Endothelial cell of umbilical vein (primary cell): Measurements from ENCODE around the gene HSDL2. TPM values are rescaled to one million over a fixed set of nuclear protein-coding genes. Genes with fewer than 3 reads are reported as not detected.

Source experiments
- BruUV-seq: library from RNA; stranded (reverse); fragments of 400-500 nt; replicated peaks from 2 replicates; lab custom pipeline; 2021; lab: Mats Ljungman, UMichigan
- CTCF ChIA-PET: fragments of 300-600, 350-600 bp; sonication (Branson Sonifier 250); formaldehyde crosslinking; loops from one replicate; lab custom pipeline; 2021; ENCODE audit warnings: antibody characterized with exemption, inconsistent platforms; lab: Charles Lee
- POLR2A ChIA-PET: fragments of 300-600, 350-600 bp; sonication (Branson Sonifier 250); formaldehyde crosslinking; loops from one replicate; lab custom pipeline; 2021; ENCODE audit warnings: antibody characterized with exemption, inconsistent platforms; lab: Charles Lee
- DNase-seq: peaks from one replicate; pipeline ENCODE4 v3.0.0-alpha.2; 2011; ENCODE audit warnings: low read depth, low spot score
- FAIRE-seq: peaks from 2 replicates; lab custom pipeline; 2011; peaks lifted over from hg19 to GRCh38; lab: Jason Lieb, UNC
- H2AFZ ChIP-seq: 2 replicates; pipeline ENCODE4 v1.6.0; 2012; ENCODE audit warnings: low read depth, low read length, control low read depth, inconsistent platforms
- H3K27ac ChIP-seq: 2 replicates; pipeline ENCODE4 v1.5.1; 2011; ENCODE audit warnings: low read depth, mild to moderate bottlenecking, control low read depth, low read length, moderate library complexity; ENCODE audit not compliant: insufficient read depth
- H3K27me3 ChIP-seq, 2 experiments: 2 replicates each; pipeline versions ENCODE4 v1.6.0 to v1.6.1; 2011; ENCODE audit warnings: low read length in 2 of 2, mixed read lengths in 1 of 2; ENCODE audit not compliant: control insufficient read depth in 2 of 2, insufficient read depth in 2 of 2
- H3K36me3 ChIP-seq, 2 experiments: 2 replicates in 1 of 2; 3 replicates in 1 of 2; pipeline ENCODE4 v1.5.1; 2011; ENCODE audit warnings: low read length in 2 of 2, mild to moderate bottlenecking in 1 of 2, moderate library complexity in 1 of 2; ENCODE audit not compliant: control insufficient read depth in 2 of 2, insufficient read depth in 2 of 2; ENCODE audit errors: extremely low read depth in 1 of 2
- H3K4me1 ChIP-seq: 3 replicates; pipeline ENCODE4 v1.5.1; 2011; ENCODE audit warnings: mild to moderate bottlenecking, low read length; ENCODE audit not compliant: control insufficient read depth, insufficient read depth; ENCODE audit errors: extremely low read depth
- H3K4me2 ChIP-seq: 2 replicates; pipeline ENCODE4 v1.6.1; 2011; ENCODE audit warnings: low read length, control low read depth, mixed read lengths; ENCODE audit not compliant: insufficient read depth
- H3K4me3 ChIP-seq, 3 experiments: fragments of 200-600 bp in 1 of 3; sonication (generic), shearing (Covaris generic) in 1 of 3; replicated peaks in 1 of 3; 2 replicates each; pipeline ENCODE4 v1.5.1; 2011 to 2016; ENCODE audit warnings: control low read depth in 3 of 3, low read length in 3 of 3, mild to moderate bottlenecking in 2 of 3, inconsistent platforms in 1 of 3, low read depth in 1 of 3, moderate library complexity in 1 of 3; ENCODE audit not compliant: insufficient read depth in 1 of 3
- H3K79me2 ChIP-seq: 2 replicates; pipeline ENCODE4 v1.6.0; 2012; ENCODE audit warnings: low read length, inconsistent platforms; ENCODE audit not compliant: control insufficient read depth, insufficient read depth
- H3K9ac ChIP-seq: replicated peaks from 2 replicates; pipeline ENCODE3; 2011; ENCODE audit warnings: low read length, control low read depth; ENCODE audit not compliant: insufficient read depth; ENCODE audit errors: extremely low read depth
- H3K9me1 ChIP-seq: replicated peaks from 3 replicates; pipeline ENCODE4 v1.6.0; 2011; ENCODE audit warnings: mild to moderate bottlenecking, low read length; ENCODE audit not compliant: control insufficient read depth, insufficient read depth; ENCODE audit errors: extremely low read depth
- H3K9me3 ChIP-seq: replicated peaks from 2 replicates; pipeline ENCODE4 v1.5.1; 2012; ENCODE audit warnings: low read length, inconsistent platforms; ENCODE audit not compliant: control insufficient read depth, insufficient read depth
- H4K20me1 ChIP-seq: replicated peaks from 2 replicates; pipeline ENCODE3; 2011; ENCODE audit warnings: mild to moderate bottlenecking, low read length; ENCODE audit not compliant: control insufficient read depth, insufficient read depth; ENCODE audit errors: extremely low read depth
- CTCF ChIP-seq, 2 donors: IDR thresholded peaks; 1 replicate in 1 of 2; 2 replicates in 1 of 2; pipeline ENCODE4 v1.5.1; 2011; ENCODE audit warnings: low read length in 2 of 2, mild to moderate bottlenecking in 2 of 2, moderate library complexity in 2 of 2, control low read depth in 1 of 2, inconsistent platforms in 1 of 2, low read depth in 1 of 2; ENCODE audit not compliant: insufficient read depth in 1 of 2; ENCODE audit errors: extremely low read depth in 1 of 2
- EZH2 ChIP-seq: IDR thresholded peaks from 2 replicates; pipeline ENCODE4 v1.6.1; 2012; ENCODE audit warnings: borderline replicate concordance, low read depth, mild to moderate bottlenecking, moderate library complexity, low read length, inconsistent platforms; ENCODE audit not compliant: severe bottlenecking
- FOS ChIP-seq: IDR thresholded peaks from 2 replicates; pipeline ENCODE4 v1.6.1; 2011; ENCODE audit warnings: mild to moderate bottlenecking, low read length, moderate library complexity, borderline replicate concordance; ENCODE audit not compliant: insufficient read depth
- GATA2 ChIP-seq: IDR thresholded peaks from 2 replicates; pipeline ENCODE4 v1.7.0; 2011; ENCODE audit warnings: low read depth, mild to moderate bottlenecking, moderate library complexity, mixed read lengths, low read length; ENCODE audit not compliant: insufficient read length, insufficient read depth
- JUN ChIP-seq: IDR thresholded peaks from 2 replicates; pipeline ENCODE4 v1.6.1; 2011; ENCODE audit warnings: borderline replicate concordance, low read depth; ENCODE audit not compliant: insufficient read length, insufficient read depth
- MAX ChIP-seq: IDR thresholded peaks from 2 replicates; pipeline ENCODE4 v1.6.1; 2011; ENCODE audit not compliant: insufficient read depth, insufficient read length
- MYC ChIP-seq: IDR thresholded peaks from one replicate; pipeline ENCODE4 v1.6.1; 2011; ENCODE audit warnings: mild to moderate bottlenecking, low read depth, low read length
- POLR2A ChIP-seq: IDR thresholded peaks from 2 replicates; pipeline ENCODE4 v1.6.1; 2012; ENCODE audit warnings: low read depth, mild to moderate bottlenecking, control low read depth, low read length
- POLR2AphosphoS5 ChIP-seq: IDR thresholded peaks from 2 replicates; pipeline ENCODE4 v1.6.1; 2012; ENCODE audit warnings: low read depth, mild to moderate bottlenecking, control low read depth, low read length, moderate library complexity; ENCODE audit not compliant: insufficient read depth
- dilution Hi-C: fragments of 300-500 bp; cut with MboI; formaldehyde crosslinking; loops from one replicate; pipeline ENCODE4 v1.15.0; 2019; ENCODE audit warnings: low sequenced_read_pairs; ENCODE audit not compliant: extremely low pct_ligation_motif_present
- intact Hi-C: fragments of 100-400 bp; cut with micrococcal nuclease; formaldehyde crosslinking; loops from one replicate; pipeline ENCODE4 v1.10.0; 2022
- polyA plus RNA-seq, 4 experiments: library from polyadenylated mRNA; depleted of rRNA in 3 of 4; stranded (reverse) in 3 of 4; unstranded in 1 of 4; fragments of >200 nt; gene quantifications; 2 replicates each; pipeline versions ENCODE4 v1.2.1 to v1.2.3, GENCODE V29; 2011 to 2012; ENCODE audit warnings: missing spikeins in 1 of 4
- total RNA-seq: library from RNA; stranded (reverse); gene quantifications from 2 replicates; pipeline ENCODE4 v1.2.3, GENCODE V29; 2021

Gene HSDL2
- total and polyA plus RNA-seq, 2 donors (not counting 3 experiments of a cell fraction or from before 2014, with no cell fraction given) = 5.6 to 22.1 TPM

DNA sequence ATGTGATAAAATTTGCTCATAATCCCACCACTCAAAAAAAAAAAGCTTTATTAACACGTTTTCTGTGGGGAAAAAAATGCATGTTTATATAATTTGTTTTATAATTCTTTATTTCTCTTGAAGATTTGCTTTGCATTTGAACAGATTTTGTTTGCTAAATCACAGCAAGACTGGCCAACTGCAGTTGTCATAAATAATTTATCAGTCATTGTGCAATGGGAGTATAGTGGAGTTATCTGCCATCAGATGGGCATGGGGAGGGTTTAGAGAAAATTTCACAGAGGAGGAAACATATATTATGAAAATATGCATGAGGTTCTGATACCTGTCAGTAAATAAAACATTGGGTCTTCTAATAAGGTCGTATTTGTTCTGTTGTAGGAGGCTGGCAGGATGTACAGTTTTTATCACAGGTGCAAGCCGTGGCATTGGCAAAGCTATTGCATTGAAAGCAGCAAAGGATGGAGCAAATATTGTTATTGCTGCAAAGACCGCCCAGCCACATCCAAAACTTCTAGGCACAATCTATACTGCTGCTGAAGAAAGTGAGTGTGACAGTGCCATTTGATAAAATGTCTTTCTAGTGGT, 23.8 kb downstream of the HSDL2 start:
- TF ChIP-seq POLR2A (no peak), JUN (no peak), EZH2 (no peak), MAX (no peak)
- Histone ChIP-seq H3K79me2 (no peaks in the 10 kb centered on the region), H3K9me1 (no peaks in the 10 kb centered on the region), H3K36me3 (peaks cover 0 to 4% of the 10 kb centered on the region in 2 experiments), H3K27me3 (no peaks in the 10 kb centered on the region), H3K9me3 (no peaks in the 10 kb centered on the region), H4K20me1 (no peaks in the 10 kb centered on the region), H3K9ac (no peak overlapping the region), H3K27ac (no peak overlapping the region), H3K4me2 (no peak overlapping the region), H2AFZ (no peak overlapping the region), H3K4me3 (no peak overlapping the region), H3K4me1 (no peaks in the 10 kb centered on the region)
- dilution Hi-C loops = no loop called here
- no peak for FAIRE-seq
- CTCF ChIA-PET = no interaction called here
- BruUV-seq = no TSS peak
- intact Hi-C loops = no loop called here
- no peak for DNase-seq
- POLR2A ChIA-PET = no interaction called here

- Histone ChIP-seq H3K9me3 (no peaks in the 10 kb centered on the region), H2AFZ (no peak overlapping the region), H3K4me1 (no peaks in the 10 kb centered on the region), H3K27ac (no peak overlapping the region), H3K79me2 (no peaks in the 10 kb centered on the region), H3K36me3 (peaks cover 0 to 6% of the 10 kb centered on the region in 2 experiments), H3K4me3 (no peak overlapping the region), H3K9ac (no peak overlapping the region), H3K27me3 (no peaks in the 10 kb centered on the region), H3K4me2 (no peak overlapping the region), H3K9me1 (no peaks in the 10 kb centered on the region), H4K20me1 (no peaks in the 10 kb centered on the region)
- FAIRE-seq (no peak), DNase-seq (no peak)
- dilution Hi-C loops = no loop called here
- BruUV-seq = no TSS peak
- POLR2A ChIA-PET = no interaction called here
- no peak for TF ChIP-seq POLR2A
- no peak for TF ChIP-seq JUN
- TF ChIP-seq FOS = no peak
- no peak for TF ChIP-seq EZH2
- TF ChIP-seq CTCF (IDR thresholded peaks at IDR 0.05; ENCODE audit: extremely low read depth in 1 of 2, insufficient read depth in 1 of 2, low read depth in 1 of 2, low read length in 2 of 2) = no peak
- TF ChIP-seq POLR2AphosphoS5 = no peak
- no peak for TF ChIP-seq MAX
- TF ChIP-seq MYC = no peak
- TF ChIP-seq GATA2 = no peak
- intact Hi-C loops = no loop called here
- CTCF ChIA-PET = no interaction called here
Measured at GRCh38 chr9:112404508-112404932, 24.6 kb downstream of the HSDL2 start.
